ENCODE results near the gene FAM76B.

DNA sequence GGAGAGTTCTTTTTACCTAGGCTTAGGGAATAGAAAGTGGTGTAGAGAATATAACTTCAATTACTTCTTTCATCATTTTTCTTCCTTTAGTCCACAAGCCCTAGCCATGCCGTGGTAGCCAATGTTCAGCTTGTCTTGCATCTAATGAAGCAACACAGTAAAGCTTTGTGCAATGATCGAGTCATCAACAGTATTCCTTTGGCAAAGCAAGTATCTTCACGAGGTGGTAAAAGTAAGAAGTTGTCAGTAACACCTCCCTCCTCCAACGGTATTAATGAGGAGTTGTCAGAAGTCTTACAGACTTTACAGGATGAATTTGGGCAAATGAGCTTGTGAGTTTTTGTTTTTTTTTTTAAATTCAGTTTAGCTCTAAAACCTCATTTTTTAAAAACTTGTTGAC lies 38.1 kb upstream of the FAM76B start:
- TF ChIP-seq POLR2AphosphoS5 (IDR thresholded peaks at IDR 0.05; ENCODE audit: low read depth, low read length): no peak
- TF ChIP-seq REST (IDR thresholded peaks at IDR 0.05; ENCODE audit: insufficient read depth in 1 of 2, low read depth in 2 of 2, low read length in 2 of 2): no peak
- no peak for TF ChIP-seq TAF1 (IDR thresholded peaks at IDR 0.05; ENCODE audit: borderline replicate concordance, insufficient read depth, low read length)
- no peak for TF ChIP-seq FOXP2 (optimal IDR thresholded peaks at IDR 0.05; ENCODE audit: borderline replicate concordance, extremely low read depth, extremely low read length, insufficient read depth)

Data from PFSK-1 (cell line).